Choroid plexus epithelial cell (primary cell): Measurements from ENCODE around the gene GLP2R.

Experiments used
- DNase-seq: peaks from one replicate; pipeline ENCODE4 v3.0.0-alpha.2; 2010; ENCODE audit warnings: low read depth
- H3K4me3 ChIP-seq: 2 replicates; pipeline ENCODE4 v1.5.1; 2011; ENCODE audit warnings: low read depth, mild to moderate bottlenecking, control low read depth, low read length, moderate library complexity
- CTCF ChIP-seq: conservative IDR thresholded peaks from 2 replicates; pipeline ENCODE4 v1.5.1; 2011; ENCODE audit warnings: low read depth, mild to moderate bottlenecking, control low read depth, inconsistent platforms, low read length, moderate library complexity

Gene GLP2R

GRCh38 chr17:9932491-9932890 is 106.8 kb downstream of the GLP2R start:
- H3K4me3 ChIP-seq = no peak overlapping the region
- TF ChIP-seq CTCF = no peak
- DNase-seq = peak; percentile 7

- TF ChIP-seq CTCF = no peak
- H3K4me3 ChIP-seq = no peak overlapping the region
- DNase-seq = no peak
These were observed 108.6 kb downstream of the GLP2R start for GRCh38 chr17:9934331-9934730.

- TF ChIP-seq CTCF = no peak
- no peak overlapping the region for H3K4me3 ChIP-seq
- no peak for DNase-seq
These were observed 109.7 kb downstream of the GLP2R start for GRCh38 chr17:9935408-9935807.

- no peak for DNase-seq
- TF ChIP-seq CTCF = no peak
- H3K4me3 ChIP-seq = no peak overlapping the region
These were observed 110.4 kb downstream of the GLP2R start for GRCh38 chr17:9936095-9936494.

- DNase-seq = peak; percentile 44
- TF ChIP-seq CTCF = no peak
- H3K4me3 ChIP-seq = no peak overlapping the region
These were observed 111.6 kb downstream of the GLP2R start for GRCh38 chr17:9937241-9937761.

- no peak for TF ChIP-seq CTCF
- DNase-seq = no peak
- H3K4me3 ChIP-seq = no peak overlapping the region
These were observed 112.2 kb downstream of the GLP2R start for GRCh38 chr17:9937901-9938300.

- no peak overlapping the region for H3K4me3 ChIP-seq
- DNase-seq = no peak
- no peak for TF ChIP-seq CTCF
These were observed 113.0 kb downstream of the GLP2R start for GRCh38 chr17:9938764-9939163.
